Uterus (tissue), 4 donors: ENCODE data around the gene EPOP. TPM values are rescaled to one million over a fixed set of nuclear protein-coding genes. Genes with fewer than 3 reads are reported as not detected.

Experiments
- DNase-seq, 2 donors: peaks; one replicate each; pipeline ENCODE4 v3.0.0-alpha.2; 2019 to 2020
- H3K27ac ChIP-seq, 2 donors: fragments of 200-600 bp; sonication (generic); 1 replicate in 1 of 2; 2 replicates in 1 of 2; pipeline ENCODE4 v1.5.1; 2016 to 2018
- H3K27me3 ChIP-seq, 2 donors: fragments of 200-600 bp; sonication (generic); one replicate each; pipeline ENCODE4 v1.5.1; 2018 to 2019; ENCODE audit warnings: control low read depth in 1 of 2
- H3K36me3 ChIP-seq, 2 donors: fragments of 200-600 bp; sonication (generic); one replicate each; pipeline ENCODE4 v1.5.1; 2019; ENCODE audit warnings: control low read depth in 1 of 2
- H3K4me1 ChIP-seq, 2 donors: fragments of 200-600 bp; sonication (generic); one replicate each; pipeline ENCODE4 v1.5.1; 2018 to 2019; ENCODE audit warnings: control low read depth in 1 of 2
- H3K4me3 ChIP-seq, 2 donors: fragments of 200-600 bp; sonication (generic); 1 replicate in 1 of 2; 2 replicates in 1 of 2; pipeline ENCODE4 v1.5.1; 2018 to 2019; ENCODE audit warnings: mild to moderate bottlenecking in 1 of 2
- H3K9me3 ChIP-seq, 2 donors: fragments of 200-600 bp; sonication (generic); one replicate each; pipeline ENCODE4 v1.5.1; 2019; ENCODE audit warnings: control low read depth in 1 of 2
- CTCF ChIP-seq, 4 experiments: fragments of 200-600 bp in 2 of 4; fragments of 450-650 bp in 2 of 4; sonication (generic) in 2 of 4; IDR thresholded peaks; one replicate each; pipeline ENCODE4 v1.5.1; 2016 to 2019; ENCODE audit warnings: antibody characterized with exemption in 4 of 4, mild to moderate bottlenecking in 2 of 4, moderate library complexity in 1 of 4
- POLR2A ChIP-seq, 2 donors: fragments of 450-650 bp; IDR thresholded peaks; one replicate each; pipeline ENCODE4 v1.6.1; 2016; ENCODE audit warnings: antibody characterized with exemption in 2 of 2, mild to moderate bottlenecking in 1 of 2, moderate library complexity in 1 of 2
- intact Hi-C: fragments of 100-400 bp; cut with DNase I; formaldehyde crosslinking; loops from one replicate; pipeline ENCODE4 v1.15.1; 2023; ENCODE audit warnings: low total_unique reads
- total RNA-seq, 4 donors: library from RNA; depleted of rRNA in 3 of 4; stranded (reverse); fragments of >200 nt in 3 of 4; gene quantifications; one replicate each; pipeline versions ENCODE4 v1.1.0 to v1.2.4, GENCODE V29; 2014 to 2023
- donor health status: DM: yes; HTN: yes; CAD: no.

EPOP gene
- total RNA-seq, 4 donors from 2014 or later, result under 0.01 to 1.1 (median 1.0) TPM; not detected in 1

- Histone ChIP-seq H3K36me3 (no peaks in the 10 kb centered on the region), H3K27me3 (no peaks in the 10 kb centered on the region), H3K9me3 (no peaks in the 10 kb centered on the region), H3K4me1 (no peaks in the 10 kb centered on the region), H3K27ac (no peak overlapping the region), H3K4me3 (no peak overlapping the region)
- DNase-seq, result no peak
- intact Hi-C loops, result no loop called here
- no peak for TF ChIP-seq POLR2A (IDR thresholded peaks at IDR 0.05)
- TF ChIP-seq CTCF (IDR thresholded peaks at IDR 0.05), result no peak
These were observed 38.8 kb upstream of the EPOP start for GRCh38 chr17:38713456-38714075.

GRCh38 chr17:38712593-38712992 is 37.8 kb upstream of the EPOP start:
- intact Hi-C loops, result no loop called here
- TF ChIP-seq POLR2A (IDR thresholded peaks at IDR 0.05) (no peak), CTCF (IDR thresholded peaks at IDR 0.05) (no peak)

DNA sequence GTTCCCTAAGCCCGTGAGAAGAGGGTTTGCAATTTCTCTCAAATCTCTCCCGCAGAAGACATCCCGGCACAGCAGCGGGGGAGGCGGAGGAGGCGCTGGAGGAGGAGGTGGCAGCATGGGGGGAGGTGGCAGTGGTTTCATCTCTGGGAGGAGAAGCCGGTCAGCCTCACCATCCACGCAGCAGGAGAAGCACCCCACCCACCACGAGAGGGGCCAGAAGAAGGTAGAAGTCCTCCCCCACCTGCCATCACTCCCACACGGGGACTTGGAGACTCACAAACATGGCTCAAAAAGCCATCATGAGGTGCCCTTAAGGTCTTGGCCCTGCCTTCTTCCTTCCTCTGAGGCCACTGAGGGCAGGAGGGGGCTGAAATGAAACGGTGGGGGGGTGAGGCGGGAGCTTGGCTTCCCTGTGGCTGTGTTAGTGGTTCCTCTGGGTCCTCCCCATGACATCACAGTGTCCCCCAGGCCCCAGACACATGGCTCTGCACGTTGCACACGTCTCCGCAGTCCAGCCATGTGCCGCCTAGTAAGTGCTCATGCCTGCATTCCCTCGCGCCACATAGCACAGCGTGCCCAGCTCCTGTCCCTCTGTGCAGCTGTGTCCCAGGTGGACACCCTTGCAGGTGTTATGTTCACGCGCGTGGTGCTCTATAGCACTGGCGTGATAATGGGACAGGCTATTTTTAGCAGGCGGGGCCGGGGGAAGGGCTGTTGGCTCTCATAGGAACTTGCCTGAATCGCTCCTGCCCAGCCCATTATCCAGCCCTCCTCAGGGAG is 37.2 kb upstream of the EPOP start:
- H3K36me3 ChIP-seq, result no peaks in the 10 kb centered on the region
- intact Hi-C loops, result no loop called here
- peaks cover 0 to 3% of the 10 kb centered on the region in 2 donors for H3K4me1 ChIP-seq
- H3K27ac ChIP-seq, result no peak overlapping the region
- TF ChIP-seq POLR2A (IDR thresholded peaks at IDR 0.05), result no peak
- H3K4me3 ChIP-seq, result no peak overlapping the region
- H3K9me3 ChIP-seq, result no peaks in the 10 kb centered on the region
- no peaks in the 10 kb centered on the region for H3K27me3 ChIP-seq
- DNase-seq, result no peak

More at GRCh38 chr17:38712593-38712992, 37.8 kb upstream of the EPOP start:
- Histone ChIP-seq H3K27ac (no peak overlapping the region), H3K4me1 (no peaks in the 10 kb centered on the region), H3K4me3 (no peak overlapping the region), H3K36me3 (no peaks in the 10 kb centered on the region), H3K27me3 (no peaks in the 10 kb centered on the region), H3K9me3 (no peaks in the 10 kb centered on the region)
- no peak for DNase-seq

DNA sequence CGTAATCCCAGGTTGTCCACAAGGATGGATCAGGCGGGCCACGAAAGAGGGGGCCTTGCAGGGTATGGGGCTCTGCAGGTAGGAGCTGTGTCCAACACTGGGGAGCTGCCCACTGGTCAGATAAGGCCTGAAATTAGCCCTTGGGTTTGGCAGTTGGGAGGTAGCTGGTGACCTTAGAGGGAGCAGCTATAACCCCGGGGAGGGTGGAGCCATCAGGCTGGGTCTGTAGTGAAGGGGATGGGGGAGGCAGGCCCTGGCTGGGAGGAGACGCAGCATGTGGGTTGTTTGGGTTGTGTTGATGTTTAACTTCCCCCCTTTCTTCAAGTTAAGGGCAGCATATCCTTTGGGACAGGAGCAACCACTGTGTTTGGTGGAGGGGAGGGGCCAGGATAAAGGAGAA is 36.2 kb upstream of the EPOP start:
- no peak for DNase-seq
- Histone ChIP-seq H3K36me3 (no peaks in the 10 kb centered on the region), H3K4me1 (peaks cover 0 to 6% of the 10 kb centered on the region in 2 donors), H3K27me3 (no peaks in the 10 kb centered on the region), H3K4me3 (no peak overlapping the region), H3K27ac (no peak overlapping the region), H3K9me3 (no peaks in the 10 kb centered on the region)
- TF ChIP-seq POLR2A (IDR thresholded peaks at IDR 0.05), result no peak
- no peak for TF ChIP-seq CTCF (IDR thresholded peaks at IDR 0.05)
- intact Hi-C loops, result no loop called here

DNA sequence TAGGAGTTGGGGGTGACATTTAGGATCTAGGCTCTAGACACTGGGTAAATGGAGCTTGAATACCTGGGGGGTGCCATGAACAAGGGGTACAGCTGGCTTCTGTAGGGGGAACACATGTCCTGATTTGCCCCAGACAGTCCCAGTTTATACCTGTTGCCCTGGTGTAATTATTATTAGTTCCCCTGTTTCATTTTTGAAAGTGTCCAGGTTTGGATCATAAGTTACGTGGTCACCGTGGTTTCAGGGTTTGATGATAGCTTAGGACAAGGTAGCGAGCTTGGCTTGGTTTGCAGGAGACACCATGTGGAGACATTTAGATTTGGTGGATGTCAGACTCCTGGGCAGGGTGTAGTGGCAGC is 35.8 kb upstream of the EPOP start:
- Histone ChIP-seq H3K27me3 (no peaks in the 10 kb centered on the region), H3K4me1 (peaks cover 0 to 6% of the 10 kb centered on the region in 2 donors), H3K4me3 (no peak overlapping the region), H3K9me3 (no peaks in the 10 kb centered on the region), H3K27ac (no peak overlapping the region), H3K36me3 (no peaks in the 10 kb centered on the region)
- no peak for DNase-seq
- intact Hi-C loops, result no loop called here
- TF ChIP-seq POLR2A (IDR thresholded peaks at IDR 0.05) (no peak), CTCF (IDR thresholded peaks at IDR 0.05) (no peak)
